HG02571 (cell line): ENCODE data around the gene SLC7A6OS.

Experiments
- ATAC-seq: cut with Tn5 transposase; IDR thresholded peaks from one replicate; pipeline ENCODE4 v1.9.1; 2021; ENCODE audit warnings: mild to moderate bottlenecking, moderate library complexity; ENCODE audit not compliant: unreplicated experiment

SLC7A6OS gene

GRCh38 chr16:68282064-68282452, 28.7 kb downstream of the SLC7A6OS start:
- no peak for ATAC-seq

- no peak for ATAC-seq
Measured at GRCh38 chr16:68281368-68282063, 29.2 kb downstream of the SLC7A6OS start.

- no peak for ATAC-seq
Measured at GRCh38 chr16:68279726-68280558, 30.8 kb downstream of the SLC7A6OS start.

- ATAC-seq, result no peak
Measured at GRCh38 chr16:68276223-68276622, 34.5 kb downstream of the SLC7A6OS start.

- ATAC-seq, result peak; percentile 55
Measured at GRCh38 chr16:68275611-68276191, 35.0 kb downstream of the SLC7A6OS start.

- no peak for ATAC-seq
Measured at GRCh38 chr16:68274441-68274840, 36.3 kb downstream of the SLC7A6OS start.

- ATAC-seq, result no peak
Measured at GRCh38 chr16:68273896-68274295, 36.9 kb downstream of the SLC7A6OS start.

- ATAC-seq, result no peak
Measured at GRCh38 chr16:68273459-68273858, 37.3 kb downstream of the SLC7A6OS start.

GRCh38 chr16:68272507-68273209, 38.1 kb downstream of the SLC7A6OS start:
- ATAC-seq, result no peak

GRCh38 chr16:68270353-68270752, 40.4 kb downstream of the SLC7A6OS start:
- no peak for ATAC-seq

GRCh38 chr16:68269793-68270192, 41.0 kb downstream of the SLC7A6OS start:
- ATAC-seq, result no peak

GRCh38 chr16:68267612-68268405, 42.9 kb downstream of the SLC7A6OS start:
- no peak for ATAC-seq

- ATAC-seq, result no peak
Measured at GRCh38 chr16:68265078-68265920, 45.4 kb downstream of the SLC7A6OS start.

GRCh38 chr16:68264128-68265077, 46.3 kb downstream of the SLC7A6OS start, which contains the start of gene SLC7A6:
TSS of gene SLC7A6 (plus strand) at chr16:68264526. CDS start at chr16:68274727, 10,201 bp downstream.
- peak; percentile 60 for ATAC-seq

- no peak for ATAC-seq
Measured at GRCh38 chr16:68263559-68264127, 47.1 kb downstream of the SLC7A6OS start.

GRCh38 chr16:68259007-68259825, 51.5 kb downstream of the SLC7A6OS start:
- no peak for ATAC-seq
